ENCODE data around the gene RAB33B.

- TF ChIP-seq ZNF274 (IDR thresholded peaks at IDR 0.05; ENCODE audit: insufficient read depth, insufficient read length) (no peak), ZSCAN29 (IDR thresholded peaks at IDR 0.05) (no peak), SP1 (IDR thresholded peaks at IDR 0.05; ENCODE audit: low read depth, low read length) (no peak), NR2C1 (IDR thresholded peaks at IDR 0.05) (no peak), RFX5 (IDR thresholded peaks at IDR 0.05; ENCODE audit: low read depth, low read length) (no peak), CTCF (IDR thresholded peaks at IDR 0.05 in 2 of 3, conservative IDR thresholded peaks at IDR 0.05 in 1 of 3; ENCODE audit: control insufficient read depth in 2 of 3, extremely low read depth in 1 of 3, insufficient read depth in 1 of 3, low read depth in 3 of 3, low read length in 3 of 3) (no peak), POLR2A (IDR thresholded peaks at IDR 0.05; ENCODE audit: low read depth, low read length) (no peak), BMI1 (IDR thresholded peaks at IDR 0.05; ENCODE audit: borderline replicate concordance) (no peak), YBX1 (IDR thresholded peaks at IDR 0.05) (no peak)
- TF ChIP-seq, protein P1, sequence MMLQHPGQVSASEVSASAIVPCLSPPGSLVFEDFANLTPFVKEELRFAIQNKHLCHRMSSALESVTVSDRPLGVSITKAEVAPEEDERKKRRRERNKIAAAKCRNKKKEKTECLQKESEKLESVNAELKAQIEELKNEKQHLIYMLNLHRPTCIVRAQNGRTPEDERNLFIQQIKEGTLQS (IDR thresholded peaks at IDR 0.05; ENCODE audit: borderline replicate concordance, extremely low read depth, low read depth, low read length) = no peak
Measured at GRCh38 chr4:139499186-139499585, 45.3 kb downstream of the RAB33B start.

Data from GM12878 (cell line).